T47D (cell line): Measurements from ENCODE around the gene DPEP2.

Experiments used
- DNase-seq, 2 experiments: peaks; one replicate each; pipeline versions ENCODE4 v3.0.0 to v3.0.0-alpha.2; 2011 to 2012; ENCODE audit warnings: low read depth in 1 of 2, low spot score in 1 of 2
- JUND ChIP-seq: IDR thresholded peaks from 2 replicates; pipeline ENCODE4 v1.6.1; 2012; ENCODE audit warnings: low read depth
- in situ Hi-C: cut with HindIII; loops from 2 replicates; pipeline ENCODE4 v1.10.0; 2016; ENCODE audit warnings: low sequenced_read_pairs, low pct_unique_long_range_greater_than_20kb

The DPEP2 gene

GRCh38 chr16:67950335-67950843 is 48.9 kb downstream of the DPEP2 start:
- no peak for TF ChIP-seq JUND
- in situ Hi-C loops: no loop called here
- DNase-seq: no peak

- DNase-seq: no peak
- in situ Hi-C loops: no loop called here
- no peak for TF ChIP-seq JUND
These were observed 49.6 kb downstream of the DPEP2 start for GRCh38 chr16:67949645-67950044.

GRCh38 chr16:67948015-67948414 is 51.3 kb downstream of the DPEP2 start:
- no peak for DNase-seq
- no peak for TF ChIP-seq JUND
- in situ Hi-C loops: no loop called here

GRCh38 chr16:67946966-67947558 is 52.2 kb downstream of the DPEP2 start:
- no peak for DNase-seq
- no peak for TF ChIP-seq JUND
- in situ Hi-C loops: no loop called here

GRCh38 chr16:67946128-67946569 is 53.1 kb downstream of the DPEP2 start:
- in situ Hi-C loops: no loop called here
- no peak for DNase-seq
- no peak for TF ChIP-seq JUND

- in situ Hi-C loops: no loop called here
- no peak for DNase-seq
- no peak for TF ChIP-seq JUND
These were observed 53.8 kb downstream of the DPEP2 start for GRCh38 chr16:67945392-67945933.

GRCh38 chr16:67944690-67945391 is 54.4 kb downstream of the DPEP2 start:
- no peak for DNase-seq
- TF ChIP-seq JUND: no peak
- in situ Hi-C loops: no loop called here

GRCh38 chr16:67943619-67944504 is 55.4 kb downstream of the DPEP2 start, which contains the start of gene LCAT:
LCAT (minus strand) TSS chr16:67944120; CDS start chr16:67944101, 19 bp downstream.
- no peak for DNase-seq
- in situ Hi-C loops: no loop called here
- no peak for TF ChIP-seq JUND

GRCh38 chr16:67943256-67943618 is 56.0 kb downstream of the DPEP2 start:
- no peak for TF ChIP-seq JUND
- DNase-seq: no peak
- in situ Hi-C loops: no loop called here

- no peak for DNase-seq
- in situ Hi-C loops: no loop called here
- TF ChIP-seq JUND: no peak
These were observed 56.6 kb downstream of the DPEP2 start for GRCh38 chr16:67942510-67943255.

- in situ Hi-C loops: no loop called here
- no peak for TF ChIP-seq JUND
- DNase-seq: peak; percentile 58 to 62
These were observed 57.1 kb downstream of the DPEP2 start for GRCh38 chr16:67942200-67942509.
